ENCODE measurements around the gene APOC3.

GRCh38 chr11:116861539-116861938 is 31.8 kb downstream of the APOC3 start:
- no peak for TF ChIP-seq CTCF (IDR thresholded peaks at IDR 0.05; ENCODE audit: insufficient read depth, low read length)
- TF ChIP-seq REST (IDR thresholded peaks at IDR 0.05; ENCODE audit: insufficient replicate concordance, low read depth) = no peak
